GM18498 (cell line): ENCODE measurements around the gene FRMD4A.
"Not testable (repeated sequence)": the region's sequence is repeated elsewhere in the genome, so short reads cannot be mapped to it uniquely, and the experiment has no call there.

ENCODE experiments used
- ATAC-seq: cut with Tn5 transposase; IDR thresholded peaks from one replicate; pipeline ENCODE4 v1.9.1; 2021; ENCODE audit warnings: mild to moderate bottlenecking, moderate library complexity; ENCODE audit not compliant: unreplicated experiment

FRMD4A gene

GRCh38 chr10:13959443-13960359 lies 371.0 kb downstream of the FRMD4A start:
- no peak for ATAC-seq

GRCh38 chr10:13957856-13958255 lies 372.9 kb downstream of the FRMD4A start:
- ATAC-seq: no peak

GRCh38 chr10:13956826-13957225 lies 373.9 kb downstream of the FRMD4A start:
- ATAC-seq: no peak

GRCh38 chr10:13955409-13956068 lies 375.2 kb downstream of the FRMD4A start:
- ATAC-seq: no peak

GRCh38 chr10:13954195-13954594 lies 376.5 kb downstream of the FRMD4A start:
- not testable (repeated sequence) for ATAC-seq

- ATAC-seq: no peak
Measured at GRCh38 chr10:13953371-13953770, 377.4 kb downstream of the FRMD4A start.

GRCh38 chr10:13950543-13950939 lies 380.2 kb downstream of the FRMD4A start:
- no peak for ATAC-seq

- ATAC-seq: no peak
Measured at GRCh38 chr10:13949844-13950542, 380.7 kb downstream of the FRMD4A start.

- no peak for ATAC-seq
Measured at GRCh38 chr10:13946209-13946460, 384.6 kb downstream of the FRMD4A start.

GRCh38 chr10:13945390-13946208 lies 385.1 kb downstream of the FRMD4A start:
- no peak for ATAC-seq

GRCh38 chr10:13944823-13945222 lies 385.9 kb downstream of the FRMD4A start:
- ATAC-seq: no peak

GRCh38 chr10:13943735-13944398 lies 386.9 kb downstream of the FRMD4A start:
- ATAC-seq: no peak

GRCh38 chr10:13942035-13942434 lies 388.7 kb downstream of the FRMD4A start:
- ATAC-seq: no peak

- no peak for ATAC-seq
Measured at GRCh38 chr10:13939391-13939790, 391.3 kb downstream of the FRMD4A start.

- ATAC-seq: no peak
Measured at GRCh38 chr10:13938950-13939349, 391.8 kb downstream of the FRMD4A start.

GRCh38 chr10:13936826-13937225 lies 393.9 kb downstream of the FRMD4A start:
- no peak for ATAC-seq

- no peak for ATAC-seq
Measured at GRCh38 chr10:13930120-13930519, 400.6 kb downstream of the FRMD4A start.

GRCh38 chr10:13928451-13928850 lies 402.3 kb downstream of the FRMD4A start:
- no peak for ATAC-seq

GRCh38 chr10:13925971-13926780 lies 404.5 kb downstream of the FRMD4A start:
- ATAC-seq: no peak
